Activated naive CD4-positive, alpha-beta T cell treated with anti-CD3 and anti-CD28 coated beads for 36 hours (primary cell): ENCODE results near the gene AKR7A2. TPM values are rescaled to one million over a fixed set of nuclear protein-coding genes. Genes with fewer than 3 reads are reported as not detected.
A peak's percentile ranks its signal among the peaks of the same experiment; 100 is the strongest.

Experiments used
- CTCF ChIA-PET: fragments of 350-600 bp; sonication (Branson Sonifier 250); formaldehyde crosslinking; loops from one replicate; lab custom pipeline; 2021; ENCODE audit warnings: antibody characterized with exemption; lab: Charles Lee
- DNase-seq: peaks from one replicate; pipeline ENCODE4 v3.0.0-alpha.2; 2020
- H3K27ac Mint-ChIP-seq: one replicate; pipeline ENCODE4 v1.8.0; 2021; ENCODE audit warnings: mild to moderate bottlenecking, mixed read lengths
- H3K27me3 Mint-ChIP-seq: one replicate; pipeline ENCODE4 v1.8.0; 2021; ENCODE audit warnings: low read depth, mixed read lengths
- H3K36me3 Mint-ChIP-seq: one replicate; pipeline ENCODE4 v1.8.0; 2021; ENCODE audit warnings: low read depth, mixed read lengths
- H3K4me1 Mint-ChIP-seq: one replicate; pipeline ENCODE4 v1.8.0; 2021; ENCODE audit warnings: low read depth, mixed read lengths
- H3K4me3 Mint-ChIP-seq: one replicate; pipeline ENCODE4 v1.8.0; 2021; ENCODE audit warnings: mild to moderate bottlenecking, moderate library complexity, mixed read lengths
- H3K9me3 Mint-ChIP-seq: one replicate; pipeline ENCODE4 v1.8.0; 2021; ENCODE audit warnings: mixed read lengths
- intact Hi-C: fragments of 100-400 bp; cut with micrococcal nuclease; formaldehyde crosslinking; loops from one replicate; pipeline ENCODE4 v1.15.1; 2023
- total RNA-seq, 2 experiments: library from RNA; stranded (reverse); gene quantifications; one replicate each; pipeline ENCODE4 v1.2.3, GENCODE V29; 2021

The AKR7A2 gene
- 10 to 100 TPM; 36.6 to 38.8 TPM for total RNA-seq

- Mint-ChIP-seq H3K27ac (no peak within 1 kb of the TSS), H3K27me3 (no peaks in the 10 kb centered on the region), H3K4me1 (peaks cover 25% of the 10 kb centered on the region), H3K9me3 (no peaks in the 10 kb centered on the region), H3K36me3 (peaks cover 4% of the 10 kb centered on the region), H3K4me3 (peak within 1 kb of the TSS; percentile 83)
- intact Hi-C loops = loop anchor here (1.0 kb wide), 1 partner anchor 284 kb away; a partner anchor contains a TSS
- DNase-seq = peak; percentile 86
- CTCF ChIA-PET = interaction anchor here (1.0 kb wide), 1 partner anchor 342 kb away, joined by 3 read pairs; no protein-coding TSS in a partner anchor
Observed at GRCh38 chr1:19311931-19312781, at the start of gene AKR7A2, which contains the start of gene SLC66A1. Gene AKR7A2, minus strand, starts transcription at chr1:19312144. Its CDS starts 20 bp downstream, at chr1:19312124. Gene SLC66A1, plus strand, starts transcription at chr1:19312326. Its CDS starts 5,352 bp downstream, at chr1:19317678.

- no peak for DNase-seq
- no peak overlapping the region for H3K4me3 Mint-ChIP-seq
- no peak overlapping the region for H3K27ac Mint-ChIP-seq
- CTCF ChIA-PET = no interaction called here
- no peaks in the 10 kb centered on the region for H3K27me3 Mint-ChIP-seq
- no peaks in the 10 kb centered on the region for H3K9me3 Mint-ChIP-seq
- peaks cover 44% of the 10 kb centered on the region for H3K4me1 Mint-ChIP-seq
- H3K36me3 Mint-ChIP-seq = peaks cover 2% of the 10 kb centered on the region
- intact Hi-C loops = no loop called here
Observed at GRCh38 chr1:19360843-19361610, 49.1 kb upstream of the AKR7A2 start.

GRCh38 chr1:19360432-19360831 is 48.5 kb upstream of the AKR7A2 start:
- intact Hi-C loops = no loop called here

GRCh38 chr1:19360016-19360415 is 48.1 kb upstream of the AKR7A2 start:
- Mint-ChIP-seq H3K27me3 (no peaks in the 10 kb centered on the region), H3K4me1 (peaks cover 41% of the 10 kb centered on the region), H3K4me3 (no peak overlapping the region), H3K27ac (peak overlapping the region; percentile 61), H3K36me3 (peaks cover 7% of the 10 kb centered on the region), H3K9me3 (no peaks in the 10 kb centered on the region)
- peak; percentile 49 for DNase-seq
- CTCF ChIA-PET = interaction anchor here (0.6 kb wide), 1 partner anchor 155 kb away, joined by 3 read pairs; no protein-coding TSS in a partner anchor
- intact Hi-C loops = no loop called here

More at GRCh38 chr1:19360432-19360831, 48.5 kb upstream of the AKR7A2 start:
- no peak for DNase-seq
- no peaks in the 10 kb centered on the region for H3K9me3 Mint-ChIP-seq
- no peak overlapping the region for H3K4me3 Mint-ChIP-seq
- peak overlapping the region; percentile 41 for H3K27ac Mint-ChIP-seq
- no peaks in the 10 kb centered on the region for H3K27me3 Mint-ChIP-seq
- peaks cover 44% of the 10 kb centered on the region for H3K4me1 Mint-ChIP-seq
- H3K36me3 Mint-ChIP-seq = peaks cover 6% of the 10 kb centered on the region
- CTCF ChIA-PET = no interaction called here

- peak overlapping the region; percentile 61 for H3K27ac Mint-ChIP-seq
- no peaks in the 10 kb centered on the region for H3K27me3 Mint-ChIP-seq
- CTCF ChIA-PET = interaction anchor here (0.6 kb wide), 1 partner anchor 156 kb away, joined by 3 read pairs; no protein-coding TSS in a partner anchor
- no peak for DNase-seq
- H3K36me3 Mint-ChIP-seq = peaks cover 7% of the 10 kb centered on the region
- H3K9me3 Mint-ChIP-seq = no peaks in the 10 kb centered on the region
- peaks cover 40% of the 10 kb centered on the region for H3K4me1 Mint-ChIP-seq
- no peak overlapping the region for H3K4me3 Mint-ChIP-seq
- intact Hi-C loops = no loop called here
Observed at GRCh38 chr1:19359357-19359756, 47.4 kb upstream of the AKR7A2 start.

- Mint-ChIP-seq H3K27ac (no peak overlapping the region), H3K36me3 (peaks cover 7% of the 10 kb centered on the region), H3K4me1 (peaks cover 40% of the 10 kb centered on the region), H3K4me3 (no peak overlapping the region), H3K9me3 (no peaks in the 10 kb centered on the region), H3K27me3 (no peaks in the 10 kb centered on the region)
- intact Hi-C loops = no loop called here
- CTCF ChIA-PET = no interaction called here
- no peak for DNase-seq
Observed at GRCh38 chr1:19358710-19359109, 46.8 kb upstream of the AKR7A2 start.

GRCh38 chr1:19357299-19357986 is 45.5 kb upstream of the AKR7A2 start:
- intact Hi-C loops = no loop called here
- CTCF ChIA-PET = no interaction called here
- peaks cover 30% of the 10 kb centered on the region for H3K4me1 Mint-ChIP-seq
- peaks cover 10% of the 10 kb centered on the region for H3K36me3 Mint-ChIP-seq
- H3K9me3 Mint-ChIP-seq = no peaks in the 10 kb centered on the region
- no peaks in the 10 kb centered on the region for H3K27me3 Mint-ChIP-seq
- H3K4me3 Mint-ChIP-seq = no peak overlapping the region
- no peak for DNase-seq
- no peak overlapping the region for H3K27ac Mint-ChIP-seq

- Mint-ChIP-seq H3K9me3 (no peaks in the 10 kb centered on the region), H3K4me1 (peaks cover 21% of the 10 kb centered on the region)
- intact Hi-C loops = no loop called here
Observed at GRCh38 chr1:19356266-19356665, 44.3 kb upstream of the AKR7A2 start.

GRCh38 chr1:19354531-19354981 is 42.6 kb upstream of the AKR7A2 start:
- Mint-ChIP-seq H3K4me3 (no peak overlapping the region), H3K36me3 (peaks cover 16% of the 10 kb centered on the region), H3K4me1 (peaks cover 4% of the 10 kb centered on the region), H3K9me3 (no peaks in the 10 kb centered on the region), H3K27ac (no peak overlapping the region), H3K27me3 (no peaks in the 10 kb centered on the region)
- intact Hi-C loops = no loop called here
- DNase-seq = no peak
- CTCF ChIA-PET = interaction anchor here (0.8 kb wide), 1 partner anchor 307 kb away, joined by 3 read pairs; no protein-coding TSS in a partner anchor

More at GRCh38 chr1:19356266-19356665, 44.3 kb upstream of the AKR7A2 start:
- no peak overlapping the region for H3K4me3 Mint-ChIP-seq
- CTCF ChIA-PET = no interaction called here
- peak overlapping the region; percentile 18 for H3K27ac Mint-ChIP-seq
- no peak for DNase-seq
- H3K36me3 Mint-ChIP-seq = peaks cover 12% of the 10 kb centered on the region
- H3K27me3 Mint-ChIP-seq = no peaks in the 10 kb centered on the region

GRCh38 chr1:19353596-19353995 is 41.7 kb upstream of the AKR7A2 start:
- no peaks in the 10 kb centered on the region for H3K27me3 Mint-ChIP-seq
- H3K9me3 Mint-ChIP-seq = no peaks in the 10 kb centered on the region
- no peaks in the 10 kb centered on the region for H3K4me1 Mint-ChIP-seq
- H3K27ac Mint-ChIP-seq = peak overlapping the region; percentile 46
- DNase-seq = no peak
- H3K36me3 Mint-ChIP-seq = peaks cover 16% of the 10 kb centered on the region
- H3K4me3 Mint-ChIP-seq = no peak overlapping the region
- CTCF ChIA-PET = interaction anchor here (0.6 kb wide), 1 partner anchor 313 kb away, joined by 4 read pairs; no protein-coding TSS in a partner anchor
- intact Hi-C loops = no loop called here

- intact Hi-C loops = no loop called here
- H3K27me3 Mint-ChIP-seq = no peaks in the 10 kb centered on the region
- H3K4me1 Mint-ChIP-seq = no peaks in the 10 kb centered on the region
- DNase-seq = no peak
- H3K4me3 Mint-ChIP-seq = no peak overlapping the region
- CTCF ChIA-PET = interaction anchor here (0.6 kb wide), 1 partner anchor 142 kb away, joined by 5 read pairs; no protein-coding TSS in a partner anchor
- no peak overlapping the region for H3K27ac Mint-ChIP-seq
- peaks cover 16% of the 10 kb centered on the region for H3K36me3 Mint-ChIP-seq
- H3K9me3 Mint-ChIP-seq = no peaks in the 10 kb centered on the region
Observed at GRCh38 chr1:19352839-19353238, 40.9 kb upstream of the AKR7A2 start.
